Fibroblast of peridontal ligament (primary cell): ENCODE measurements around the gene C1GALT1.
A peak's percentile ranks its signal among the peaks of the same experiment; 100 is the strongest.
"Not testable (repeated sequence)": the region's sequence is repeated elsewhere in the genome, so short reads cannot be mapped to it uniquely, and the experiment has no call there.

Experiments used
- DNase-seq: peaks from one replicate; pipeline ENCODE4 v3.0.0-alpha.2; 2010; ENCODE audit errors: extremely low read depth

The C1GALT1 gene

GRCh38 chr7:7182156-7183060 lies at the start of gene C1GALT1:
C1GALT1 (plus strand) TSS chr7:7182544; CDS start chr7:7234320, 51,776 bp downstream.
- peak; percentile 95 for DNase-seq

GRCh38 chr7:7134046-7134445 lies 48.3 kb upstream of the C1GALT1 start:
- no peak for DNase-seq

DNA sequence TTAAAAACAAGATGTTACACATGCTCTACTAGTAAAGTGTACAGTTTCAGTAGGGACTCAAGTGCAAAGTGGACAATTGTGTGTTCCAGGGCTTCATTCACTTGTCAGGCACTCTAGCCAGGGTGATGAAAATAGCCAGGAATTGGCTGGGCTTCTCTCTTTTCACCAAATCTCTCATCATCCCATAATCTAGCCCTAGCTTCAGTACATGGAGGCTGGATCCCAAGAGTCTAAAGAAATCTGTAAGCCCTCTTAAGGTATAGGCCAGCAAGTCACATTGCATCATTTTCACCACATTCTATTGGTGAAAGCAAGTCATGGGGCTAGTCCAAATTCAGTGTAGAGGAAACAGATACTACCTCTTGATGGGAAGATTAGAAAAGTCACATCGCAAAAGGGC lies 47.3 kb upstream of the C1GALT1 start:
- DNase-seq, result no peak

DNA sequence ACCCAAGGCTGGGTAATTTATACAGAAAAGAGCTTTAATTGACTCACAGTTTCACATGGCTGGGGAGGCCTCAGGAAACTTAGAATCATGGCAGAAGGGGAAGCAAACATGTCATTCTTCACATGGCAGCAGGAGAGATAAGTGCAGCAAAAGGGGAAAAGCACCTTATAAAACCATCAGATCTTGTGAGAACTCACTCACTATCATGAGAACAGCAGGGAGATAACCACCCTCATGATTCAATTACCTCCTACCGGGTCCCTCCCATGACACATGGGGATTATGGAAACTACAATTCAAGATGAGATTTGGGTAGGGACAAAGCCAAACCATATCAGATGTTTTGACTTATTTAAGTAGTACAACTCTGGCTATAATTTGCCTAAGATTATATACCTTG lies 46.4 kb upstream of the C1GALT1 start:
- not testable (repeated sequence) for DNase-seq

DNA sequence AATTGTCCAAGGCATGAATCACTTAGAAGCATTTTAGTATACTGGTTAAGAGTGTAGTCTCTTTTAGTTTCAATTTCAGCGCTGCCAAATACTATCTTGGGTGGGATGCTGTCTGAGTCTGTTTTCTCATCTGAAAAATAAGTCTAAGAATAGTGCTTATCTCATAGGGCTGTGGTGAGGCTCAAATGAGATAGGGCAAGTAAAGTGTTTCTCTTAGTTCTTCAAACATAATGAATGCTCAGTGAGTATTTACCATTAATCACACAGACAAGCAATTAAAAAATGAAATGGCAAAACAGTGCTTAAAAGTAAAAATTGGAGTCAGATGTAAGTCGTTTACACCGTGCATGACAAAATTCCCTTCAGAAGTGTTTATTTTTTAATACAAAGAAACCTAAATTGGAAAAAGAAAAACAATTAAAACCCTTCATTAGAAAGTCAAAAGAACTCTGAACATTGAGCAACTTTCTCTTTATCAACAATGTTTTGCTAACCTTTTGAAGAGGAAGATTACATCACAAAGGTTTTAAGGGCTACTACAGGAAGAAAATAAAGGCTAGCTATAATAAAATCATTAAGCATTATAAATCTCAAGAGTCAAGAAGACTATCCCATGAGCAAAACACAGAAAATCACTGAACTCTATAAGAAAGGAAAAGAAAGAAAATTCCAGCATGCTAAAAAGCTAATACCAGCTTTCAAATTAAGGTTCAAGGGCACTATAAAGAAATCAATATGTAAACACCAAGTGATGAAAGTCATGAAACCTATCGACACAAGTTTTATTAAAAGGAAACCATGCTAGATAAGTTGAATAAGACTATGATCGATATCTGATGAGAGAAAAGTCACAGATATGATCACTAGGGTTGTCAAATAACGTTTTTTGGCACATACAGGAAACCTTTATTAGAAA lies 45.6 kb upstream of the C1GALT1 start:
- DNase-seq, result peak; percentile 69

GRCh38 chr7:7138897-7139296 lies 43.4 kb upstream of the C1GALT1 start:
- no peak for DNase-seq

- not testable (repeated sequence) for DNase-seq
Measured at GRCh38 chr7:7143404-7143803, 38.9 kb upstream of the C1GALT1 start.

DNA sequence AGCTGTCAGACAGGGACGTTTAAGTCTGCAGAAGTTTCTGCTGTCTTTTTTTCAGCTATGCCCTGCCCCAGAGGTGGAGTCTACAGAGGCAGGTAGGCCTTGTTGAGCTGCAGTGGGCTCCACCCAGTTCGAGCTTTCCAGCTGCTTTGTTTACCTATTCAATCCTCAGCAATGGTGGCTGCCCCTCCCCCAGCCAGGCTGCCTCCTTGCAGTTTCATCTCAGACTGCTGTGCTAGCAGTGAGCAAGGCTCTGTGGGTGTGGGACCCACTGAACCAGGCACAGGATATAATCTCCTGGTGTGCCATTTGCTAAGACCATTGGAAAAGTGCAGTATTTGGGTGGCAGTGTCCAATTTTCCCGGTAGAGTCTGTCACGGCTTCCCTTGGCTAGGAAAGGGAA lies 37.2 kb upstream of the C1GALT1 start:
- DNase-seq, result not testable (repeated sequence)

DNA sequence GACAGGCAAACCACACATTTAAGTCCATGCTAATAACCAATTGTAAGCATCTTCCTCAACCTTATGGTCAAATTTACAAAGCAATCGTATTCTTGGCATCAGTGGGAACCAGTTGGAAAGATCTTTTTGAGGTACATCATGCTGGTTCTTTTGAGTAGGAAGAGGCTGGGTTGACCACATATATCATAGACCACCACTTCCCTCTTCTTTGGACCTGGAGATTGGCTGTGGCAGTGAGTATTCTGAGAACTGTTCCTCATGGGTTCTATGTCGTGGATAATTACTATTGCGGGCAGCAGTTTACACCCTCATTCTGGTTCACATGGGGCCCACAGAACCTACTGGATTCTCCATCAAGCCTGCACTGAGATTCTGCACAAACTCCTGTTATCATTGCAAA lies 35.5 kb upstream of the C1GALT1 start:
- no peak for DNase-seq

- no peak for DNase-seq
Measured at GRCh38 chr7:7148798-7149481, 33.4 kb upstream of the C1GALT1 start.

- DNase-seq, result no peak
Measured at GRCh38 chr7:7151285-7151684, 31.1 kb upstream of the C1GALT1 start.

DNA sequence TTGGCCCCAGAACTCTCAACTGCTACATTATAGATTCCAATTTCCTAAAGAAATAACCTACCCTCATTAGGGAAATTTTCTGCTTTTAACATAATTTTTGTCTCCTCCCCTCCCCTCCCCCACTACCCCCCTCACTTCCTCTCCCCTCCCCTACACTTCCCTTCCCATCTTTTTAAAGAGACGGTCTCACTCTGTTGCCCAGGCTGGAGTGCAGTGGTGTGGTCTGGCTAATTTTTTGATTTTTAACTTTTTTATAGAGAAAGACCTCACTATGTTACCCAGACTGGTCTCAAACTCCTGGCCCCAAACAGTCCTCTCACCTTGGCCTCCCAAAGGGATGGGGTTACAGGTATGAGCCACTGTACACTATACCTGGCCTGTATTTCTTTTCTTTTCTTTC lies 30.5 kb upstream of the C1GALT1 start:
- DNase-seq, result no peak

DNA sequence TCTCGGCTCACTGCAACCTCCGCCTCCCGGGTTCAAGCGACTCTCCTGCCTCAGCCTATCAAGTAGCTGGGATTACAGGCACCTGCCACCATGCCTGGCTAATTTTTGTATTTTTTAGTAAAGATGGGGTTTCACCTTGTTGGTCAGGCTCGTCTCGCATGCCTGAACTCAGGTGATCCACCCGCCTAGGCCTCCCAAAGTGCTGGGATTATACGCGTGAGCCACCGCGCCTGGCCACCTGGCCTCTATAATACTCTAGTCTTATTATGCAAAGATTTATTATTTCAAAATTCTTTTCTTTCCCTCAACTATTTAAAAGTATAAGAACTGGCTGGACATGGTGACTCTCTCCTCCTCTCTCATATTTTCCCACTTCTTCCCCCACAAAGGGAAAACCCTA lies 30.0 kb upstream of the C1GALT1 start:
- no peak for DNase-seq

- DNase-seq, result not testable (repeated sequence)
Measured at GRCh38 chr7:7154355-7154754, 28.0 kb upstream of the C1GALT1 start.

GRCh38 chr7:7156663-7157062 lies 25.7 kb upstream of the C1GALT1 start:
- no peak for DNase-seq

GRCh38 chr7:7157177-7157886 lies 25.0 kb upstream of the C1GALT1 start:
- DNase-seq, result peak; percentile 93

DNA sequence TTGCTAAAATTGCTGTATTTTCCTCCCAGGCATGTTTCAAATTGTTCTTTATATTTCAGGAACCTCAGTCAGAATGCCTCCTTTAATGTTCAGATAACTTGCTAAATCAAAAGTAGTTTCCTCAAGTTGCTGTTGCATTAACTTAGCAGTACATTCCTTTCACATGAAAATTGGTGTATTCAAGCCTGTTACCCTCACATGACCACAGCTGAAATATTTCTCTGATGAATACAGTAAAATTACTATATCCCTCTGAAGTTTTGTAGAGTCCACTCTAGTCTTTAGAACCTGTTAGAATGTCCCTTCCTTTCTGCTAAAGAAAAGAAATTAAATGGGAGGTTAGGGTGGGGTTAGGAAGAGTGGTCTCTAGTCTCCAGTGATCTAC lies 24.5 kb upstream of the C1GALT1 start:
- DNase-seq, result peak; percentile 88

DNA sequence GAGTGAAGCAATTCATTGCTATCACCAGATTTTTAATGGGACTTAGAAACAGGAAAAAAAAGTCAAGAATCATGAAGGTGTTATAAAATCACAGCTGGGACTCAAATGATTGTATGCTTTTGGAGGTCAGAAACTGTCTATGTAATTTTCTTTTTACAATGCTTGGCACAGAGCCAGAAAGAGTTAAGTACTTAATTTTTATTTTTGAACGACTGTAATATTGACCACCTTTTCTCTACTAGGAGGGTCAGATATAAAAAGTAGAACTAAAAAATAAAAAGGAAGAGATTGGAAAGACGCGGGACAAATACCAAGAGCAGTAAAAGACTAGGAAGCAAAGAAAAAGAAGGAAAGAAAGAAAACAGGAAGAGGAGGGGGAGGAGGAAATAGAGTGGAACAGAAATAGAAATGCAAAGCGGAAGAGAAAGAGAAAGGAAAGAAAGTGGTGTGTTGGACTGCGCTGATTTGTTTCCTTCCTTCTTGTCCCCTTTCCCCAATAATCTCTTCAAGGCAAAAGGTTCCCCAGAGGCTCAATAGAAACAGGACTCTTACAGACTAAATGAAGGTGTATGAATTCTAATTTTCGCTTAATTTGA lies 23.2 kb upstream of the C1GALT1 start:
- peak; percentile 35 for DNase-seq

DNA sequence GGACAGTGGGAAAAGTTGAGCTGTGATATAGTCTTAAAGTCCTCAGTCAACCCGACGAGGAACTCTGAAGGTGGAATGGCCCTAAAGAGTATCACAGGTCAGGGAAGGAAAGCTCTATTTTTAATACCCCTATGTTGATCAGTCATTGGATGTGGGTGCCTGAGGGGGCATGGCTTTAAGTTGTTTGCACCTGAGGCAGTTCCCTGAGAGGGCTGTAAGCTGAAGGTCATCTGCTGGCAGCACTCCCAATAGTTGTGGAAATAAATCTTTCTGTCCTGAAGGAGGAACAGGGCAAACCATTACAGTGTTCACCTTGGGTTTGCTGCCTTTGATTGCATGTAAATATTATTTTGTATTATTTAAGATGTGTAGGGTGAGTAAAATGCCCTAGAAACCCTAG lies 17.8 kb upstream of the C1GALT1 start:
- DNase-seq, result no peak

DNA sequence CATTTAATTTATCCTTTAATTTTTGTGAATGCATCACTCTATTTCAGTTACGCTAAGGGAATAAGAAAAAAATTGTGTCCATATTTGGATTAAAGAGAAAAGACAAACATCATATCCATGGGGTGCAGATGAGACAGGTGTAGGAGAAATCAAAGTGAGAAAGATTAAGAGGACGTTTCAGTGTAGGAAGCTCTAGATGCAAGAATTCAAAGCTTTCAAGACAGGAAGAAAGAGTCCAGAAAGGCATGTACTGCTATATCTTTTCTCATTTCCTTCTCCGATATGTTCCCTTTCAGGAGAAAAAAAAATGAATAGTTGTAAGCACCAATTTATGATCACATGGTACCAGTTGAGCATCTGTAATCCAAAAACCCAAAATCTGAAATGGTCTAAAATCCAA lies 17.0 kb upstream of the C1GALT1 start:
- no peak for DNase-seq

- DNase-seq, result no peak
Measured at GRCh38 chr7:7166318-7166717, 16.0 kb upstream of the C1GALT1 start.
